DND-41 (cell line): Measurements from ENCODE around the gene OLIG1.

Experiments used
- ATAC-seq: fragments of 200-7000 bp; cut with Tn5 transposase; 3 replicates; pipeline ENCODE4 v1.9.1; 2021; ENCODE audit warnings: low read depth; ENCODE audit not compliant: insufficient read depth
- DNase-seq: peaks from one replicate; pipeline ENCODE4 v3.0.0-alpha.2; 2020
- H2AFZ ChIP-seq: 2 replicates; pipeline ENCODE4 v1.6.0; 2012; ENCODE audit warnings: low read depth, low read length
- H3K27ac ChIP-seq: 2 replicates; pipeline ENCODE4 v1.5.1; 2012; ENCODE audit warnings: low read length, inconsistent platforms
- H3K27me3 ChIP-seq: fragments of 200-600 bp; sonication (generic); 2 replicates; pipeline ENCODE4 v1.6.0; 2012; ENCODE audit warnings: low read length, mild to moderate bottlenecking, inconsistent platforms; ENCODE audit not compliant: insufficient read depth, poor library complexity
- H3K36me3 ChIP-seq: 2 replicates; pipeline ENCODE4 v1.5.1; 2012; ENCODE audit warnings: low read length, inconsistent platforms; ENCODE audit not compliant: insufficient read depth
- H3K4me1 ChIP-seq: 2 replicates; pipeline ENCODE4 v1.5.1; 2012; ENCODE audit warnings: mild to moderate bottlenecking, low read length; ENCODE audit not compliant: insufficient read depth
- H3K4me2 ChIP-seq: 2 replicates; pipeline ENCODE4 v1.6.0; 2012; ENCODE audit warnings: mild to moderate bottlenecking, moderate library complexity, low read length, inconsistent platforms; ENCODE audit not compliant: insufficient read depth
- H3K4me3 ChIP-seq, 2 experiments: fragments of 200-600 bp in 1 of 2; shearing (Covaris generic) in 1 of 2; 2 replicates each; pipeline ENCODE4 v1.5.1; 2012 to 2016; ENCODE audit warnings: inconsistent platforms in 2 of 2, low read length in 2 of 2, mild to moderate bottlenecking in 2 of 2, low read depth in 1 of 2, moderate library complexity in 1 of 2
- H3K79me2 ChIP-seq: 2 replicates; pipeline ENCODE4 v1.6.0; 2012; ENCODE audit warnings: low read length, inconsistent platforms; ENCODE audit not compliant: insufficient read depth
- H3K9ac ChIP-seq: 2 replicates; pipeline ENCODE4 v1.6.0; 2012; ENCODE audit warnings: low read depth, mild to moderate bottlenecking, inconsistent platforms, low read length, moderate library complexity
- H3K9me3 ChIP-seq: 2 replicates; pipeline ENCODE4 v1.5.1; 2012; ENCODE audit warnings: low read length, moderate library complexity, mild to moderate bottlenecking, inconsistent platforms; ENCODE audit not compliant: insufficient read depth, severe bottlenecking
- H4K20me1 ChIP-seq: 2 replicates; pipeline ENCODE4 v1.6.0; 2012; ENCODE audit warnings: low read length; ENCODE audit not compliant: insufficient read depth
- EZH2 ChIP-seq: IDR thresholded peaks from 3 replicates; pipeline ENCODE4 v1.6.1; 2012; ENCODE audit warnings: borderline replicate concordance, low read depth, mild to moderate bottlenecking, moderate library complexity, low read length, inconsistent platforms; ENCODE audit not compliant: severe bottlenecking
- TF ChIP-seq, protein P1 (sequence below): IDR thresholded peaks from 2 replicates; pipeline ENCODE4 v1.5.1; 2012; ENCODE audit warnings: borderline replicate concordance, low read length, moderate library complexity, mild to moderate bottlenecking; ENCODE audit not compliant: poor library complexity, severe bottlenecking; ENCODE audit errors: extremely low read depth

The OLIG1 gene

GRCh38 chr21:33069994-33070743 lies at the start of gene OLIG1:
OLIG1 (plus strand) TSS chr21:33070141; CDS start chr21:33070247, 106 bp downstream.
- H3K27me3 ChIP-seq, result peaks cover 32% of the 10 kb centered on the region
- H3K4me3 ChIP-seq, result no peak within 1 kb of the TSS
- H3K27ac ChIP-seq, result no peak within 1 kb of the TSS
- peaks cover 10% of the 10 kb centered on the region for H3K4me1 ChIP-seq
- DNase-seq (no peak), ATAC-seq (no peak)
- H3K79me2 ChIP-seq, result no peaks in the 10 kb centered on the region
- TF ChIP-seq, protein P1, sequence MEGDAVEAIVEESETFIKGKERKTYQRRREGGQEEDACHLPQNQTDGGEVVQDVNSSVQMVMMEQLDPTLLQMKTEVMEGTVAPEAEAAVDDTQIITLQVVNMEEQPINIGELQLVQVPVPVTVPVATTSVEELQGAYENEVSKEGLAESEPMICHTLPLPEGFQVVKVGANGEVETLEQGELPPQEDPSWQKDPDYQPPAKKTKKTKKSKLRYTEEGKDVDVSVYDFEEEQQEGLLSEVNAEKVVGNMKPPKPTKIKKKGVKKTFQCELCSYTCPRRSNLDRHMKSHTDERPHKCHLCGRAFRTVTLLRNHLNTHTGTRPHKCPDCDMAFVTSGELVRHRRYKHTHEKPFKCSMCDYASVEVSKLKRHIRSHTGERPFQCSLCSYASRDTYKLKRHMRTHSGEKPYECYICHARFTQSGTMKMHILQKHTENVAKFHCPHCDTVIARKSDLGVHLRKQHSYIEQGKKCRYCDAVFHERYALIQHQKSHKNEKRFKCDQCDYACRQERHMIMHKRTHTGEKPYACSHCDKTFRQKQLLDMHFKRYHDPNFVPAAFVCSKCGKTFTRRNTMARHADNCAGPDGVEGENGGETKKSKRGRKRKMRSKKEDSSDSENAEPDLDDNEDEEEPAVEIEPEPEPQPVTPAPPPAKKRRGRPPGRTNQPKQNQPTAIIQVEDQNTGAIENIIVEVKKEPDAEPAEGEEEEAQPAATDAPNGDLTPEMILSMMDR, result no peak
- no peak for TF ChIP-seq EZH2
- H3K4me2 ChIP-seq, result no peak within 1 kb of the TSS
- no peak within 1 kb of the TSS for H3K9ac ChIP-seq
- H3K9me3 ChIP-seq, result no peaks in the 10 kb centered on the region
- no peaks in the 10 kb centered on the region for H4K20me1 ChIP-seq
- no peak within 1 kb of the TSS for H2AFZ ChIP-seq
- no peaks in the 10 kb centered on the region for H3K36me3 ChIP-seq

DNA sequence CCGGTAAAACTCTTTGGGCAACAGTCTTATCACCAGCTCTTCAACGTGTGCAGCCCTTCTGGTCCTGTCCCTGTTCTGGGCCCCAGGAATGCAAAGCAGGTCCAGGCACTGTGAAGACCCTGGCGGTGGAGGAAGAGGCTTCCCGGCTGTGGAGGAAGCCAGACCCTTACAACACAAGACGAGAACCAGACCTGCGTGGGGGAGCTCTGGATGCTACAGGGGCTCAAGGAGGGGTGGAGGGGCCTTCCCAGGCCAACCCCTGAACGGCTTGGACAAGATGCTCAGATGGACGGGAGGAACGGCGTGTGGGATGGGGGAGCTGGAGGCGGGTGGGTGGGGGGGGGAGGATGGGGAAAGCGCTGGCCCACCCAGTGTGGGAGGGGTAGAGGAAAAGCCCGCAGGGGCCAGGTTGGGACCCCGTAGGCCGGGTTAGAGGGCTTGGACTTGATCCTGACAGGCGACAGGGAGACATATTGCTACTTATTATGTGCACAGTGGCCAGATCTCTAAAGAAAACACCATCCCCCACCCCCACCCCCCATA lies 49.3 kb upstream of the OLIG1 start:
- Histone ChIP-seq H3K4me1 (peaks cover 9% of the 10 kb centered on the region), H2AFZ (no peak overlapping the region; the same call in 1 of the 2 replicates), H3K4me2 (0 out of 2 replicates have a peak overlapping the region, but pooled peaks have one; percentile 46), H3K36me3 (no peaks in the 10 kb centered on the region), H4K20me1 (no peaks in the 10 kb centered on the region; the same call in 1 of the 2 replicates), H3K27ac (no peak overlapping the region), H3K4me3 (no peak overlapping the region), H3K9me3 (no peaks in the 10 kb centered on the region), H3K27me3 (peaks cover 44% of the 10 kb centered on the region), H3K9ac (no peak overlapping the region), H3K79me2 (no peaks in the 10 kb centered on the region)
- no peak for ATAC-seq
- DNase-seq, result no peak
- TF ChIP-seq EZH2, result no peak
- TF ChIP-seq, protein P1, result no peak

GRCh38 chr21:33021150-33021549 lies 48.8 kb upstream of the OLIG1 start:
- no peak overlapping the region for H3K27ac ChIP-seq
- no peak for ATAC-seq
- H3K9ac ChIP-seq, result no peak overlapping the region
- H3K27me3 ChIP-seq, result peaks cover 44% of the 10 kb centered on the region
- no peaks in the 10 kb centered on the region for H3K9me3 ChIP-seq
- H3K4me2 ChIP-seq, result no peak overlapping the region
- no peak overlapping the region for H3K4me3 ChIP-seq
- H3K79me2 ChIP-seq, result no peaks in the 10 kb centered on the region
- H2AFZ ChIP-seq, result no peak overlapping the region
- no peak for DNase-seq
- H4K20me1 ChIP-seq, result no peaks in the 10 kb centered on the region; the same call in 1 of the 2 replicates
- TF ChIP-seq EZH2, result no peak
- TF ChIP-seq, protein P1, result no peak
- peaks cover 9% of the 10 kb centered on the region for H3K4me1 ChIP-seq
- no peaks in the 10 kb centered on the region for H3K36me3 ChIP-seq
